Amygdala (tissue), 56 donors: ENCODE results near the gene CD68.
"Not testable (repeated sequence)": the region's sequence is repeated elsewhere in the genome, so short reads cannot be mapped to it uniquely, and the experiment has no call there.

Experiments
- DNase-seq, 56 donors: peaks; one replicate each; lab custom pipeline; 2025; lab: John Stamatoyannopoulos, UW

Gene CD68

DNA sequence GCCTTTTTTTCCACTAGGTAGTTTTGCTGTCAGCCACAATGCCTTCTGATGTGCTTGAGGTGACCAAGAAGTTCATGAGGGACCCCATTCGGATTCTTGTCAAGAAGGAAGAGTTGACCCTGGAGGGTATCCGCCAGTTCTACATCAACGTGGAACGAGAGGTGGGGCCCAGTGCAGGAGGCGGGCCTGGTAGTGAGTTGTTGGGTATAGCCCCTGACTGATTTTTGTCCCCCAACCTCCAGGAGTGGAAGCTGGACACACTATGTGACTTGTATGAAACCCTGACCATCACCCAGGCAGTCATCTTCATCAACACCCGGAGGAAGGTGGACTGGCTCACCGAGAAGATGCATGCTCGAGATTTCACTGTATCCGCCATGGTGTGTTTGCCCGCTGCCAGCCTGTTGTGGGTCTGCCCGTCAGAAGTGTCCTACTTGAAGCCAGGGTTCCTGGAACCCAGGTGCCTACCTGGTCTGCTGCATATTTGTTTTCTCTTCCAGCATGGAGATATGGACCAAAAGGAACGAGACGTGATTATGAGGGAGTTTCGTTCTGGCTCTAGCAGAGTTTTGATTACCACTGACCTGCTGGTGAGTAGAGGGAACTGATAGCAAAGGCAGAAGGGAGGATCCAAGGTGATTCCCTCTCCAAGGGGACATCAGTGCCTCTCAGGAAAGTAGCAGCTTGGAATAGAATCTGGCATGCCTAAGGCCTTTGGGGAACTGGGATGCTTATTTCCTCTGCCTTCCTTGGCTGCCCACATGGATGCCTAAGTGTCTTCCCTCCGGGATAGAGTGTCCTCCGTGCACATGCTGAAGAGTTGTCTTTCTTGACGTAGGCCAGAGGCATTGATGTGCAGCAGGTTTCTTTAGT lies 1.9 kb upstream of the CD68 start:
- no peak for DNase-seq

DNA sequence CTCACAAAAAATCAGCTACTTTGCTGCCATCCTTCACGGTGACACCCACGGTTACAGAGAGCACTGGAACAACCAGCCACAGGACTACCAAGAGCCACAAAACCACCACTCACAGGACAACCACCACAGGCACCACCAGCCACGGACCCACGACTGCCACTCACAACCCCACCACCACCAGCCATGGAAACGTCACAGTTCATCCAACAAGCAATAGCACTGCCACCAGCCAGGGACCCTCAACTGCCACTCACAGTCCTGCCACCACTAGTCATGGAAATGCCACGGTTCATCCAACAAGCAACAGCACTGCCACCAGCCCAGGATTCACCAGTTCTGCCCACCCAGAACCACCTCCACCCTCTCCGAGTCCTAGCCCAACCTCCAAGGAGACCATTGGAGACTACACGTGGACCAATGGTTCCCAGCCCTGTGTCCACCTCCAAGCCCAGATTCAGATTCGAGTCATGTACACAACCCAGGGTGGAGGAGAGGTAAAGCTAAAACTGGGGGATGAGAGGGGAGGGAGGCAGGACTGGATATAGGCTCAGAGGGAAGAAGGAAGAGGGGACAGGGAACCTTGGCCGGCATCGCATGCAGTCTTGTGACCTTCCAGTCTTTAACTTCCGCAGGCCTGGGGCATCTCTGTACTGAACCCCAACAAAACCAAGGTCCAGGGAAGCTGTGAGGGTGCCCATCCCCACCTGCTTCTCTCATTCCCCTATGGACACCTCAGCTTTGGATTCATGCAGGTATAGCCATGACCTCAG lies 581 bp downstream of the CD68 start:
- peak in 1 of 56 donors; percentile 20 for DNase-seq

DNA sequence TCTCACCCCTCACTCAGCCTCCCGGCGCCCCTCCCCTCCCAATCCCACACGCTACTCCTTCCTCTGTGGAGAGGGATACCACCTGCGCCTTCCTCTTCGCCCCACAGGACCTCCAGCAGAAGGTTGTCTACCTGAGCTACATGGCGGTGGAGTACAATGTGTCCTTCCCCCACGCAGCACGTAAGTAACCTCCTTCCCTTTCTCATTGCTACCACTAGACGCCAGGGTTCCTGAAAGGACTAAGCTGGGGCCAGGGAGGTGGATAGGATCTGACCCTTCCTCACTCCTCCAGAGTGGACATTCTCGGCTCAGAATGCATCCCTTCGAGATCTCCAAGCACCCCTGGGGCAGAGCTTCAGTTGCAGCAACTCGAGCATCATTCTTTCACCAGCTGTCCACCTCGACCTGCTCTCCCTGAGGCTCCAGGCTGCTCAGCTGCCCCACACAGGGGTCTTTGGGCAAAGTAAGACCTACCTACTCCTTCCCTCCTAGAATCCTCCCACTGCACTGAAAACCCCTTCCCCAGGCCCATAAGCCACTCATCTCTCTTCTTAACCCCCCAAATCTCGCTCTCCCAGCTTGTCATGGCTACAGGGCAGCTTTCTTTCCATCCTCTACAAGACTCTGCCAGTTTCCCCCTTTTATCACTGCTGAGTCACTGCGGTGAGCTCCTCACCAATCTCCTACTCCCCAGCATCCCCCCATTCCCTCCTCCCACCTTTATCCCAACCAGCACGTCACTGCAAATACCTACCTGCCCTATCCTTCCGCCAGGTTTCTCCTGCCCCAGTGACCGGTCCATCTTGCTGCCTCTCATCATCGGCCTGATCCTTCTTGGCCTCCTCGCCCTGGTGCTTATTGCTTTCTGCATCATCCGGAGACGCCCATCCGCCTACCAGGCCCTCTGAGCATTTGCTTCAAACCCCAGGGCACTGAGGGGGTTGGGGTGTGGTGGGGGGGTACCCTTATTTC lies 1.5 kb downstream of the CD68 start:
- DNase-seq, result no peak

GRCh38 chr17:7582396-7583252 lies 3.2 kb downstream of the CD68 start:
- DNase-seq, result no peak

GRCh38 chr17:7583253-7584109 lies 4.0 kb downstream of the CD68 start, which contains the start of gene MPDU1:
MPDU1 (plus strand) TSS chr17:7583852; CDS start chr17:7583863, 11 bp downstream.
- peak; percentile 80 to 100 (median 94) for DNase-seq

DNA sequence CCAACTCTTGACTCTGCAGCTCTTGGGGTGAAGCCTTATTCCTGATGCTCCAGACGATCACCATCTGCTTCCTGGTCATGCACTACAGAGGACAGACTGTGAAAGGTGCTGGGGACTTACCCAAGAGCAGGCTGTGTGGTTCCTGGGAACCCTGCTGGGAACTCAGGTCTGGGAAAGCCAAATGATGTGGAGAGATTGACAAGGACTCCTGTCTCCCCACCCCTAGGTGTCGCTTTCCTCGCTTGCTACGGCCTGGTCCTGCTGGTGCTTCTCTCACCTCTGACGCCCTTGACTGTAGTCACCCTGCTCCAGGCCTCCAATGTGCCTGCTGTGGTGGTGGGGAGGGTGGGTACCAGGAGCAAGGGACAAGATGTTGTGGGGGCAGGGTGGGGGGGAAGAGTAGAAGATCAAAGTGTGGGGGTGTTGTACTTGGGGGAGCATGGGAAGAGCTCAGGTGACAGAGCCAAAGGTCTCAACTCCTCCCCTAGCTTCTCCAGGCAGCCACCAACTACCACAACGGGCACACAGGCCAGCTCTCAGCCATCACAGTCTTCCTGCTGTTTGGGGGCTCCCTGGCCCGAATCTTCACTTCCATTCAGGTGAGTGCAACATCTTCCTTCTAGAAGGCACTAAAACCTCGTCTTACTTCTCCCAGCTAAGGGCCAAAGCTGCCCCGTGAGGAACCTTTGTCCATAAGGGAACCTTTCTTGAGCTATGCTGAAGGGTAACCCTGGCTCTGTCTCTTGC lies 7.4 kb downstream of the CD68 start:
- DNase-seq, result no peak

- DNase-seq, result no peak
Observed at GRCh38 chr17:7587420-7588151, 8.1 kb downstream of the CD68 start.

DNA sequence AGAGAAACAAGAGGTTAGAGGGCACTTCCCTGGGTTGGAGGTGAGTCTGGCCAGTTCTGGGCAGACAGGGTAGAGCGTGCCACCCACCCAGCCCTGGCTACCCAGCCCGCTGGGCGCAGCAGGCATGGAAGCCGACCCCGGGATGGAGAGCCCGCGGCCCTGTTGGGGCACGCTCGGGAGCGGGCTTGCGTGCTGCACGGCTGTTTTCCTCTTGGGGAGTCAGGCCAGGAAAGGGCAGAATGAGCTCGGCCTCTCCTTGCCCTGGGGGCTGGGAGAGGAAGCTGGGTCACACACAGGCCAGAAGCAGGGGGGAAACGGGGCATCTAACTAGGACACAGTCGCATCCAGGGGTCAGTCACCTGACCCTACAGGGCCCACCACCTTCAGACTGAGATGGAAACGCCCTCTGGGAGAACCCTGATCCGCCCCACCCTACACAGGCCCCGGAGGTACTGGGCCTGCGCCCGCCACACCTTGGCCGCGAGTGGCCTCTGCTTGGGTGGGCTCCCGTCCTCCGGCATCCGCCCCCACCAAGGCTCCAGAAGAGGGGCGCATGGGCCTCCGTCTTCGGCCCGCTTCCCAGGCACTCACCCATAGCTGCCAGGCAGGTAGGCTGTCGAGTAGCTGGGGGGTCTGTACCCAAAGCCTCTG lies 9.2 kb downstream of the CD68 start:
- DNase-seq, result no peak

DNA sequence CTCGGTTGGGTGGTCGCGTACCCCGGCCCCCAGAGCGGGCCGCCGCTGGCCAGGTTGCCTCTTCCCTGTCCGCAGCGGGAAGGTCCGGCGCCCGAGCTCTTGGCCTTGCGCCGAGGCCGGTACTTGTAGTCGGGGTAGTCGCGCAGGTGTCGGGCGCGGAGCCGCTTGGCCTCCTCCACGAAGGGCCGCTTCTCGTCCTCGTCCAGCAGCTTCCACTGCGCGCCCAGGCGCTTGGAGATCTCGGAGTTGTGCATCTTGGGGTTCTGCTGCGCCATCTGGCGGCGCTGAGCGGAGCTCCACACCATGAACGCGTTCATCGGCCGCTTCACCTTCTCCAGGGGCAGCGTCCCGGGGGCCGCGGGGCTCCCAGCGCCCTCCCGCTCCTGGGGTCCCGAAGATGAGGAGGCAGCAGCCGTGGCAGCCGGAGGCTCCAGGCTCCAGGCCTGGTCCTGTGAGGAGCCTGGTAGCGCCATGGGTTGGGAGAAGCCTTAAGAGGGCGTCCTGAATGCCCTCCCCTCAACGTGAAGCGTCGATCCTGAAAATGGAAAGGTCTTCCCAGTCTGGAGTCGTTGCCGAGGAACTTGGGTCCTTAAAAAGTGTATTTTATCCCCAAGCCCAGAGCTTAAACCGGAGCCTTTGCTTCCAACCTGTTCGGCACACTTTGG lies 9.9 kb downstream of the CD68 start:
- peak in 49 of 56 donors; percentile 29 to 90 (median 64) for DNase-seq

- DNase-seq, result no peak
Observed at GRCh38 chr17:7589891-7590691, 10.7 kb downstream of the CD68 start, which contains the start of gene SOX15. SOX15 (minus strand) TSS chr17:7590094; CDS start chr17:7589676, 418 bp downstream.

DNA sequence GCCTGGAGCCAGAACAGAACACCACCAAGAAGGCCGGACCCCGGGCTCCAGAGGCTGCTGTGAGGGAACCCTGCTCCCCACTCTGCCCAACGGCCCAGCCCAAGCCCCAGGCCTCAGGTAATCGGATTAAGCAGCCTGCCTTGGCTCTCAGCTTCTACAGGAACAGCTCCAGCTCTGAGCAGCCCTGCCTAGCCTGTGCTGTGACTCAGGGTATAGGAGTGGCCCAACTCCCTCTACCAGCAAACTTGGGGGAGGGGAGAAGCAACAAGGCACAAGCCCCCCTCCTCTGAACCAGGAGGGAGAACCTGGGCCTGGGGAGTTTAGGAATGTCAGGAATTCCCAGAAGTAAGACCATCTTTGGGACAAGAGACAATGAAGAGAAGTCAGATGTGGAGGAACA lies 11.3 kb downstream of the CD68 start:
- DNase-seq, result no peak

GRCh38 chr17:7591596-7591995 lies 12.2 kb downstream of the CD68 start:
- DNase-seq, result no peak

DNA sequence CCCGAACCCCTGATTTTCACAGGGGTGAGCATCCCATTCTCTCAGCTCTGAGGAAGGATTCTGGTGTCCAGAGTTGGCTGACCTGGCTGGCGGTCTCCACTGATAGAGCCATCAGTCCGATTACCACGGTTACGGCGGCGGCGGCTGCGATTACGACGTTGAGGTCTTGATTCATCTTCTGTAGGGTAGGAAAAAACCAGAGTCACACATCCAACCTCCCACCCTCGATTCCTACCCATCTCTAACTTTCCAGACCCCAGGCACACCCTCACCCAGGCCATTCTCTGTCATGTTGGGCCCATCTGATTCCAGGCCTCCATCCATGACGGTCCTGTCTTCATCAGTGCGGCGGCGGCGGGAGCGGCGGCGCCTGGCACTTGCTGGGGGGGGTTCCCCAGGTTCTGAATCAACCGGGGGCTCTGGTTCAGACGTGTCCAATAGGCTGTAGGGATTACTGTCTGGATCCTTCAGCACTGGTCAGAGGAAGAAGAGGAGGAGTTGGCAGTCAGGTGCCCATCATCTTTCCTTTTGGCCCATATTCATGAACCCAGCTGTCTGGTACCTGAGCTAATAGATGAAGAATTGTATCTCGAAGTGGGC lies 13.1 kb downstream of the CD68 start:
- no peak for DNase-seq

DNA sequence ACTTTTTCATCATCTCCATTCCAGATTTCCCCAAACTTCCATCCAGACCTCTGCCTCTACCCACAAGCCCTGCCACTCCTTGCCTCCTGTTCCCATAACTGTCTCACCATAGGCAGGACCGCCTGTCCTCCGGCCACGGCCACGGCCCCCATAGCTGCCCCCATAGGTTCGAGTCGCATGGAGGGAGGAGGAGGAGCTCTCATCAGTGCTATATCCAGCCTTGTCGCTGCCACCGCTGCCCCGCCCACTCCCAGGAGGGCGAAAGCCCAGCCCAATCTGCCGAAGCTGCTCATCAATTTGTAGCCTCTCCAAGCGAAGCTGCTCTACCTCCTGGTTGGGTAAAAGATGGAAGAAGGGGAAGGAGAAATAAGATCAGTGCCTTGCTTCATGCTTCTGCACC lies 13.9 kb downstream of the CD68 start:
- no peak for DNase-seq

DNA sequence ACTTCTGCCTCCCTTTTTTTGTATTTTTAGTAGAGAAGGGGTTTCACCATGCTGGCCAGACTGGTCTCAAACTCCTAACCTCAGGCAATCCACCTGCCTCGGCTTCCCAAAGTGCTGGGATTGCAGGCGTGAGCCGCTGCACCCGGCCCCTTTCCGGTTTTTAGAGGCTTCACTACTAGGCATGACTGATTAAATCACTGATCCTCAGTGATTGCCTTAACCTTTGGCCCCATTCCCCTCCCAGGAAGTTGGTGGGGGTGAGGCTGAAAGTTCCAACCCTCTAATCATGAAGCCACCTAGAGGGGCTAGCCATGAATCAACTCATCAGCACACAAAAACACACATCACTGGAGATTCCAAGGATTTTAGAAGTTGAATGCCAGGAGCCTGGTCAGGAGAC lies 18.1 kb downstream of the CD68 start:
- DNase-seq, result not testable (repeated sequence)
